Ovary (tissue), 9 donors: Measurements from ENCODE around the gene MEN1. TPM values are rescaled to one million over a fixed set of nuclear protein-coding genes. Genes with fewer than 3 reads are reported as not detected.

Experiments used
- DNase-seq, 5 donors: peaks; one replicate each; pipeline ENCODE4 v3.0.0-alpha.2; 2019 to 2020
- H3K27ac ChIP-seq, 2 donors: fragments of 200-600 bp; one replicate each; pipeline versions ENCODE4 v1.5.1 to v1.8.0; 2019 to 2022
- H3K27me3 ChIP-seq: fragments of 200-600 bp; one replicate; pipeline ENCODE4 v1.8.0; 2022
- H3K36me3 ChIP-seq: fragments of 200-600 bp; sonication (generic); one replicate; pipeline ENCODE4 v1.5.1; 2019
- H3K4me1 ChIP-seq: one replicate; pipeline ENCODE4 v1.8.1; 2013; ENCODE audit warnings: mild to moderate bottlenecking, moderate library complexity; ENCODE audit not compliant: insufficient read depth
- H3K4me3 ChIP-seq: fragments of 200-600 bp; sonication (generic); one replicate; pipeline ENCODE4 v1.5.1; 2017
- H3K9me3 ChIP-seq, 2 donors: fragments of 200-600 bp in 1 of 2; sonication (generic) in 1 of 2; one replicate each; pipeline versions ENCODE4 v1.5.1 to v1.8.1; 2013 to 2019; ENCODE audit warnings: mild to moderate bottlenecking in 1 of 2, moderate library complexity in 1 of 2
- EP300 ChIP-seq: sonication (generic); formaldehyde crosslinking; IDR thresholded peaks from one replicate; pipeline ENCODE4 v1.6.1; 2017; ENCODE audit warnings: antibody characterized with exemption
- POLR2A ChIP-seq: fragments of 450-650 bp; IDR thresholded peaks from one replicate; pipeline ENCODE4 v1.6.1; 2017; ENCODE audit warnings: antibody characterized with exemption, mild to moderate bottlenecking, moderate library complexity
- WGBS, 3 donors: extraction: QIAGEN DNeasy Blood & Tissue Kit in 1 of 3; methylation state at CpG; one replicate each; pipeline versions ENCODE4 v1.1.5 to v1.1.7; 2013 to 2017; 5-methylcytosine and 5-hydroxymethylcytosine counted together
- intact Hi-C, 4 donors: fragments of 100-400 bp; cut with DNase I; formaldehyde crosslinking; loops; one replicate each; pipeline versions ENCODE4 v1.11.0 to v1.15.1; 2022 to 2023
- polyA plus RNA-seq, 2 donors: library from polyadenylated mRNA; stranded (reverse); fragments of 200-250 nt in 1 of 2; fragments of 350-450 nt in 1 of 2; fragmentation: Illumina TruSeq in 1 of 2; extraction: RNeasy Lipid Tissue Mini Kit (QIAGEN cat#74804) in 1 of 2; gene quantifications; one replicate each; pipeline ENCODE4 v1.2.3, GENCODE V29; 2013 to 2014
- total RNA-seq, 7 donors: library from RNA; depleted of rRNA in 2 of 7; stranded (reverse); fragments of >200 nt in 2 of 7; fragmentation: NEBNext Ultra II Directional in 3 of 7; extraction: Animal tissue kit (Norgen Biotek cat#: 25700) in 3 of 7; gene quantifications; one replicate each; pipeline versions ENCODE4 v1.1.0 to v1.2.4, GENCODE V29; 2016 to 2023
- TF ChIP-seq, protein P1 (sequence below), 3 donors: fragments of 450-650 bp in 2 of 3; fragments of 200-600 bp in 1 of 3; IDR thresholded peaks; one replicate each; pipeline versions ENCODE4 v1.5.1 to v1.8.0; 2016 to 2022; ENCODE audit warnings: antibody characterized with exemption in 3 of 3, mild to moderate bottlenecking in 1 of 3
- donor health status: DM: no; HTN: no; CAD: no; lungs with moderate emphysema.
- donor health status: DM: no; HTN: no; CAD: no.
- donor health status: Bipolar disorder and iron deficiency.
- donor health status: DM: yes; HTN: yes; CAD: no.
- donor health status: DM: no; HTN: no; CAD: no.
- donor health status: DM: yes; HTN: yes; CAD: no.

The MEN1 gene
- total and polyA plus RNA-seq, 9 donors, result 14.4 to 28.6 (median 21.2) TPM

DNA sequence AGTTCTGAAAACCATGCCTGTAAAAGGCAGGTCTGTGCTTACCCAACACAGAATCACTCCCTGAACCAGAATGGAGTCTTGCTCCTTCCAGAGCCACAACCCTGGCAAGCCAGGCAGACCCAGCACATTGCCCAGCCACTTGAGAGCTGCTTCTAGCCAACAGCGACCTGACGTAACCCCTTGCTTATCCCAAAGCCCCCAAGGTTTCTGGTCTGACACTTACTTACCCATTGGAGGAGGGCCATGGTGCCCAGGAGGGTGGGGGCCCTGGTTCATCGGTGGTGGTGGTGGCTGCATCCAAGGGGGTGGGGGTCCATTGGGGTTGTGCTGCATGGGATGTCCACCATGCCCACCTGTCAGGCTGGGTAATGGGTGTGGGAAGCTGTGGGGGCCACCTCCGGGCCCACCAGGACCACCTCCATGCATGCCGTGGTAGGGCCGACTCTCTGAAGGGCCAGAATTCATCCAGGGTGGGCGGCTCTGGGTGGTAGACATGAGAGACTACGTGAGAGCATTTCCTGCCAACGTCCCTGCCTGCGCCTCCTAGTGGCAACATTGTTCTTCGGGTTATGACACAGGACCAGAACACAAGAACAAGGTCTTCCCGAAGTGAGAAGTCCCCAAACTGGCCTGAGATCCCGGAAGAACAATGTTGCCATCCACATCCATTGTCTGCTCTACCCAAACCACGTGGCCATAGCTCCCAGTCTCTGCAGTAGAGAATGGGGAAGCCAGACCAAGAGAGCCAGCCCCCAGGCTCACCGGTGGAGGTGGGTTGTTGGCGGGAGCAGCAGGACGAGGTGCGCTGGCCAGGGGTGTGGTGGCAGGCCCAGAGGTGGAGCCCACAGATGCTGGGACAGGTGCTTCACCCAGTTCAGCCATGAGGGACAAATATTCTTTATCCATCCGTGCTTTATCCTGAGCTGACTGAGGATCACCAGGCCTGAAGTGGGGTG is 42.7 kb downstream of the MEN1 start:
- intact Hi-C loops, result no loop called here
- H3K36me3 ChIP-seq, result no peaks in the 10 kb centered on the region
- DNase-seq, result peak; percentile 27 to 68 (median 58)

DNA sequence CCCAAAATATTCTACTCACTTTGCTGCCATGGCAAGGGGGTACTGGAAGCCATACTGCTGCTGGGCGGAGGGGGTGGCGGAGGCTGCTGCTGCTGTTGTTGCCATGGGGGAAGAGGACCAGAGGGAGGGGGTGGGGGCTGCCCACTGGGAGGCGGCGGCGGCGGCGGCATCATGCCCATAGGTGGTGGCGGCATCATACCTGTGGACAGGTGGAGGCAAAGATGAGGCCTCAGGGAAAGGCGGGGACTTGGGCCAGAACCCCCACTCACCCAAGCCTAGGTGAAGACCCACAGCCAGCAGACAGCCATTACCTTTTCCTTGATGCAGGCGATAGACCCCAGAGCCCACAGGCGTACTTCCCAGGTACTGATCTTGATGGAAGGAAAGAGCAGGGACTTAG is 43.5 kb downstream of the MEN1 start:
- intact Hi-C loops, result no loop called here
- WGBS, 3 donors, result 90 to 97% (median 96%) methylated on average over 11 of the region's 11 CpGs
- H3K4me1 ChIP-seq, result no peaks in the 10 kb centered on the region

More for the DNA sequence above, 42.7 kb downstream of the MEN1 start:
- Histone ChIP-seq H3K9me3 (no peaks in the 10 kb centered on the region), H3K27ac (no peak overlapping the region), H3K4me3 (no peak overlapping the region), H3K27me3 (no peaks in the 10 kb centered on the region), H3K4me1 (no peaks in the 10 kb centered on the region)
- no peak for TF ChIP-seq EP300
- TF ChIP-seq, protein P1, sequence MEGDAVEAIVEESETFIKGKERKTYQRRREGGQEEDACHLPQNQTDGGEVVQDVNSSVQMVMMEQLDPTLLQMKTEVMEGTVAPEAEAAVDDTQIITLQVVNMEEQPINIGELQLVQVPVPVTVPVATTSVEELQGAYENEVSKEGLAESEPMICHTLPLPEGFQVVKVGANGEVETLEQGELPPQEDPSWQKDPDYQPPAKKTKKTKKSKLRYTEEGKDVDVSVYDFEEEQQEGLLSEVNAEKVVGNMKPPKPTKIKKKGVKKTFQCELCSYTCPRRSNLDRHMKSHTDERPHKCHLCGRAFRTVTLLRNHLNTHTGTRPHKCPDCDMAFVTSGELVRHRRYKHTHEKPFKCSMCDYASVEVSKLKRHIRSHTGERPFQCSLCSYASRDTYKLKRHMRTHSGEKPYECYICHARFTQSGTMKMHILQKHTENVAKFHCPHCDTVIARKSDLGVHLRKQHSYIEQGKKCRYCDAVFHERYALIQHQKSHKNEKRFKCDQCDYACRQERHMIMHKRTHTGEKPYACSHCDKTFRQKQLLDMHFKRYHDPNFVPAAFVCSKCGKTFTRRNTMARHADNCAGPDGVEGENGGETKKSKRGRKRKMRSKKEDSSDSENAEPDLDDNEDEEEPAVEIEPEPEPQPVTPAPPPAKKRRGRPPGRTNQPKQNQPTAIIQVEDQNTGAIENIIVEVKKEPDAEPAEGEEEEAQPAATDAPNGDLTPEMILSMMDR (IDR thresholded peaks at IDR 0.05), result peak; percentile 33 to 50 (median 47)
- no peak for TF ChIP-seq POLR2A
- 46 to 50% (median 48%) methylated on average over 19 of the region's 19 CpGs for WGBS, 3 donors

DNA sequence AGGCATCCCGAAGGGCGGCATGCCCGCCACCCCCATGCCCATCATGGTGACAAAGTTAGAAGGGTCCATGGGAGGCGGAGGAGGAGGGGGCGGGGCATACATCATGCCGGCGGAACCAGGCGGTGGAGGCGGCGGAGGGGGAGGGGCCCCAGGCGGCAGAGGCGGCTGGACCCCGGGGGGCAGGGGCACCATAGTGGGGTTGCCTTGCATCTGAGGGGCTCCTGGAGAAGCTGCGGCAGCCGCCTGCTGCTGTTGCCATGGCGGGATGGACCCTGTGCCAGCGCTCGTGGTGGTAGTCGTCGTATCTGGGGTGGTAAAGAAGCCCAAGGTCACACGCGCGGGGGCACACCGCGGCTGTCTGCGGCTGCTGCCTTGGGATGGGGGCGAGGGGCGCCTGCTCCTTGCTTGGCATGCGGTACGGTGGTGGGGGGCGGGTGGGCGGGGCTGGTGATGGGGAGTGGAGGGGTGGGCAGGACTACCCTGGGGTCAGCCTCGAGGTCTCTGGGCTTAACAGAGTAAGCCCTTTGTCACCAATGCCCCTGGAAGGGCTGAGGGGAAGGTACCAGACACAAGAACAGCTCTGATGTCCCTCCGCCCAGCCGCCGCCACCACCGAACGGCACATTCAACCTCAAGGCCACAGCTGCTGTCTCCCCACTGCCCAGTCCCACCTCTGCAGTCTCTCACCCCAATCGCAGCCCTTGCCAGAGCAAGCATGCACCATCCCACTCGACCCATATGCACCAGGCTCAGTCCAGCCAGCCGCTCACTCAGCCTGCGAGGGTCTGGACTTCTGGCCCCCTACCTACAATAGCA is 44.3 kb downstream of the MEN1 start:
- H3K27me3 ChIP-seq, result no peaks in the 10 kb centered on the region
- no peaks in the 10 kb centered on the region for H3K9me3 ChIP-seq
- no peak for TF ChIP-seq POLR2A
- no peak for TF ChIP-seq EP300
- TF ChIP-seq, protein P1 (IDR thresholded peaks at IDR 0.05), result no peak
- no peaks in the 10 kb centered on the region for H3K4me1 ChIP-seq
- peak in 2 of 5 donors; percentile 10 to 27 for DNase-seq
- no peak overlapping the region for H3K27ac ChIP-seq
- WGBS, 3 donors, result 61 to 81% (median 73%) methylated on average over 36 to 42 of the region's 42 CpGs
- H3K36me3 ChIP-seq, result no peaks in the 10 kb centered on the region
- intact Hi-C loops, result no loop called here
- no peak overlapping the region for H3K4me3 ChIP-seq

More for the DNA sequence above, 43.5 kb downstream of the MEN1 start:
- Histone ChIP-seq H3K9me3 (no peaks in the 10 kb centered on the region), H3K36me3 (no peaks in the 10 kb centered on the region), H3K27ac (no peak overlapping the region), H3K4me3 (no peak overlapping the region), H3K27me3 (no peaks in the 10 kb centered on the region)
- TF ChIP-seq EP300 (no peak), POLR2A (no peak)
- TF ChIP-seq, protein P1 (IDR thresholded peaks at IDR 0.05), result no peak
- peak in 1 of 5 donors; percentile 6 for DNase-seq

- 79 to 82% (median 82%) methylated on average over 30 of the region's 30 CpGs for WGBS, 3 donors
- Histone ChIP-seq H3K36me3 (no peaks in the 10 kb centered on the region), H3K27ac (no peak overlapping the region)
Observed at GRCh38 chr11:64765291-64765850, 45.0 kb downstream of the MEN1 start.

More at GRCh38 chr11:64765291-64765850, 45.0 kb downstream of the MEN1 start:
- Histone ChIP-seq H3K4me1 (peaks cover 5% of the 10 kb centered on the region), H3K27me3 (no peaks in the 10 kb centered on the region), H3K9me3 (no peaks in the 10 kb centered on the region), H3K4me3 (no peak overlapping the region)
- TF ChIP-seq, protein P1 (IDR thresholded peaks at IDR 0.05), result peak in 1 of 3 donors; percentile 15
- TF ChIP-seq EP300, result no peak
- TF ChIP-seq POLR2A, result no peak
- DNase-seq, result peak in 2 of 5 donors; percentile 22 to 35
- intact Hi-C loops, result no loop called here
